Endothelial cell of umbilical vein (primary cell): ENCODE measurements around the gene BMPR1B. TPM values are rescaled to one million over a fixed set of nuclear protein-coding genes. Genes with fewer than 3 reads are reported as not detected.

Experiments
- BruUV-seq: library from RNA; stranded (reverse); fragments of 400-500 nt; replicated peaks from 2 replicates; lab custom pipeline; 2021; lab: Mats Ljungman, UMichigan
- CTCF ChIA-PET: fragments of 300-600, 350-600 bp; sonication (Branson Sonifier 250); formaldehyde crosslinking; loops from one replicate; lab custom pipeline; 2021; ENCODE audit warnings: antibody characterized with exemption, inconsistent platforms; lab: Charles Lee
- POLR2A ChIA-PET: fragments of 300-600, 350-600 bp; sonication (Branson Sonifier 250); formaldehyde crosslinking; loops from one replicate; lab custom pipeline; 2021; ENCODE audit warnings: antibody characterized with exemption, inconsistent platforms; lab: Charles Lee
- DNase-seq: peaks from one replicate; pipeline ENCODE4 v3.0.0-alpha.2; 2011; ENCODE audit warnings: low read depth, low spot score
- FAIRE-seq: peaks from 2 replicates; lab custom pipeline; 2011; peaks lifted over from hg19 to GRCh38; lab: Jason Lieb, UNC
- H2AFZ ChIP-seq: 2 replicates; pipeline ENCODE4 v1.6.0; 2012; ENCODE audit warnings: low read depth, low read length, control low read depth, inconsistent platforms
- H3K27ac ChIP-seq: 2 replicates; pipeline ENCODE4 v1.5.1; 2011; ENCODE audit warnings: low read depth, mild to moderate bottlenecking, control low read depth, low read length, moderate library complexity; ENCODE audit not compliant: insufficient read depth
- H3K27me3 ChIP-seq, 2 experiments: 2 replicates each; pipeline versions ENCODE4 v1.6.0 to v1.6.1; 2011; ENCODE audit warnings: low read length in 2 of 2, mixed read lengths in 1 of 2; ENCODE audit not compliant: control insufficient read depth in 2 of 2, insufficient read depth in 2 of 2
- H3K36me3 ChIP-seq, 2 experiments: 2 replicates in 1 of 2; 3 replicates in 1 of 2; pipeline ENCODE4 v1.5.1; 2011; ENCODE audit warnings: low read length in 2 of 2, mild to moderate bottlenecking in 1 of 2, moderate library complexity in 1 of 2; ENCODE audit not compliant: control insufficient read depth in 2 of 2, insufficient read depth in 2 of 2; ENCODE audit errors: extremely low read depth in 1 of 2
- H3K4me1 ChIP-seq: 3 replicates; pipeline ENCODE4 v1.5.1; 2011; ENCODE audit warnings: mild to moderate bottlenecking, low read length; ENCODE audit not compliant: control insufficient read depth, insufficient read depth; ENCODE audit errors: extremely low read depth
- H3K4me2 ChIP-seq: 2 replicates; pipeline ENCODE4 v1.6.1; 2011; ENCODE audit warnings: low read length, control low read depth, mixed read lengths; ENCODE audit not compliant: insufficient read depth
- H3K4me3 ChIP-seq, 3 experiments: fragments of 200-600 bp in 1 of 3; sonication (generic), shearing (Covaris generic) in 1 of 3; replicated peaks in 1 of 3; 2 replicates each; pipeline ENCODE4 v1.5.1; 2011 to 2016; ENCODE audit warnings: control low read depth in 3 of 3, low read length in 3 of 3, mild to moderate bottlenecking in 2 of 3, inconsistent platforms in 1 of 3, low read depth in 1 of 3, moderate library complexity in 1 of 3; ENCODE audit not compliant: insufficient read depth in 1 of 3
- H3K79me2 ChIP-seq: 2 replicates; pipeline ENCODE4 v1.6.0; 2012; ENCODE audit warnings: low read length, inconsistent platforms; ENCODE audit not compliant: control insufficient read depth, insufficient read depth
- H3K9ac ChIP-seq: replicated peaks from 2 replicates; pipeline ENCODE3; 2011; ENCODE audit warnings: low read length, control low read depth; ENCODE audit not compliant: insufficient read depth; ENCODE audit errors: extremely low read depth
- H3K9me1 ChIP-seq: replicated peaks from 3 replicates; pipeline ENCODE4 v1.6.0; 2011; ENCODE audit warnings: mild to moderate bottlenecking, low read length; ENCODE audit not compliant: control insufficient read depth, insufficient read depth; ENCODE audit errors: extremely low read depth
- H3K9me3 ChIP-seq: replicated peaks from 2 replicates; pipeline ENCODE4 v1.5.1; 2012; ENCODE audit warnings: low read length, inconsistent platforms; ENCODE audit not compliant: control insufficient read depth, insufficient read depth
- H4K20me1 ChIP-seq: replicated peaks from 2 replicates; pipeline ENCODE3; 2011; ENCODE audit warnings: mild to moderate bottlenecking, low read length; ENCODE audit not compliant: control insufficient read depth, insufficient read depth; ENCODE audit errors: extremely low read depth
- CTCF ChIP-seq, 2 donors: IDR thresholded peaks; 1 replicate in 1 of 2; 2 replicates in 1 of 2; pipeline ENCODE4 v1.5.1; 2011; ENCODE audit warnings: low read length in 2 of 2, mild to moderate bottlenecking in 2 of 2, moderate library complexity in 2 of 2, control low read depth in 1 of 2, inconsistent platforms in 1 of 2, low read depth in 1 of 2; ENCODE audit not compliant: insufficient read depth in 1 of 2; ENCODE audit errors: extremely low read depth in 1 of 2
- EZH2 ChIP-seq: IDR thresholded peaks from 2 replicates; pipeline ENCODE4 v1.6.1; 2012; ENCODE audit warnings: borderline replicate concordance, low read depth, mild to moderate bottlenecking, moderate library complexity, low read length, inconsistent platforms; ENCODE audit not compliant: severe bottlenecking
- FOS ChIP-seq: IDR thresholded peaks from 2 replicates; pipeline ENCODE4 v1.6.1; 2011; ENCODE audit warnings: mild to moderate bottlenecking, low read length, moderate library complexity, borderline replicate concordance; ENCODE audit not compliant: insufficient read depth
- GATA2 ChIP-seq: IDR thresholded peaks from 2 replicates; pipeline ENCODE4 v1.7.0; 2011; ENCODE audit warnings: low read depth, mild to moderate bottlenecking, moderate library complexity, mixed read lengths, low read length; ENCODE audit not compliant: insufficient read length, insufficient read depth
- JUN ChIP-seq: IDR thresholded peaks from 2 replicates; pipeline ENCODE4 v1.6.1; 2011; ENCODE audit warnings: borderline replicate concordance, low read depth; ENCODE audit not compliant: insufficient read length, insufficient read depth
- MAX ChIP-seq: IDR thresholded peaks from 2 replicates; pipeline ENCODE4 v1.6.1; 2011; ENCODE audit not compliant: insufficient read depth, insufficient read length
- MYC ChIP-seq: IDR thresholded peaks from one replicate; pipeline ENCODE4 v1.6.1; 2011; ENCODE audit warnings: mild to moderate bottlenecking, low read depth, low read length
- POLR2A ChIP-seq: IDR thresholded peaks from 2 replicates; pipeline ENCODE4 v1.6.1; 2012; ENCODE audit warnings: low read depth, mild to moderate bottlenecking, control low read depth, low read length
- POLR2AphosphoS5 ChIP-seq: IDR thresholded peaks from 2 replicates; pipeline ENCODE4 v1.6.1; 2012; ENCODE audit warnings: low read depth, mild to moderate bottlenecking, control low read depth, low read length, moderate library complexity; ENCODE audit not compliant: insufficient read depth
- dilution Hi-C: fragments of 300-500 bp; cut with MboI; formaldehyde crosslinking; loops from one replicate; pipeline ENCODE4 v1.15.0; 2019; ENCODE audit warnings: low sequenced_read_pairs; ENCODE audit not compliant: extremely low pct_ligation_motif_present
- intact Hi-C: fragments of 100-400 bp; cut with micrococcal nuclease; formaldehyde crosslinking; loops from one replicate; pipeline ENCODE4 v1.10.0; 2022
- polyA plus RNA-seq, 4 experiments: library from polyadenylated mRNA; depleted of rRNA in 3 of 4; stranded (reverse) in 3 of 4; unstranded in 1 of 4; fragments of >200 nt; gene quantifications; 2 replicates each; pipeline versions ENCODE4 v1.2.1 to v1.2.3, GENCODE V29; 2011 to 2012; ENCODE audit warnings: missing spikeins in 1 of 4
- total RNA-seq: library from RNA; stranded (reverse); gene quantifications from 2 replicates; pipeline ENCODE4 v1.2.3, GENCODE V29; 2021

BMPR1B gene
- total and polyA plus RNA-seq, 2 donors (not counting 3 experiments of a cell fraction or from before 2014, with no cell fraction given) = 0.28 to 2.1 TPM

DNA sequence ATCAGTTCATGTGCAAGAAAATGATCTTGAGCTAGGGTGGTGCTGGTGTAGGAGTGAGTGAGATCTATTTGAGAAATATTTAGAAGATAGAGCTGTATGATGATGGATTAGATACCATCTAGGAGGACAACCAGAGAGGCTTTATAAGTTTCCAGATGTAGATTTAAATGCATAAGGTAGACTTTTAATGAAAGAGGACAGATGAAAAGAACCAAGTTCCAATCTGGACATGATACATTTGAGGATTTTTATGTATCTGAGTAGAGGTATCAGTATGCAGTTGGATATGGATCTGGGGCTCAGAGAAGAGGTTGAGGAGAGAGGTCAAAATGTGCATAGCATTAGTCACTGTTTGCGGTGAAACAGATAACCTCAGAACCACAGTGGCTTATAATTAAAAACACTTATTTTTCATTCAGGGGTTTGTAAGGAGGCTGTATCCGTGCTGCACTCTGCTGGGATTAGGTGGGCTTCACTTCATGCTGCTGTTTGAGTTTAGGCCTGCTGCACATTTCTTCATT is 348.7 kb downstream of the BMPR1B start:
- dilution Hi-C loops = no loop called here
- intact Hi-C loops = no loop called here

GRCh38 chr4:95107004-95107403 is 349.2 kb downstream of the BMPR1B start:
- BruUV-seq = no TSS peak
- no peaks in the 10 kb centered on the region for H3K79me2 ChIP-seq
- intact Hi-C loops = no loop called here
- H3K9me3 ChIP-seq = no peaks in the 10 kb centered on the region
- dilution Hi-C loops = no loop called here
- TF ChIP-seq EZH2 = no peak
- no peak for TF ChIP-seq POLR2A
- no peak for TF ChIP-seq FOS
- no peak for TF ChIP-seq GATA2
- no peak for TF ChIP-seq CTCF (IDR thresholded peaks at IDR 0.05; ENCODE audit: extremely low read depth in 1 of 2, insufficient read depth in 1 of 2, low read depth in 1 of 2, low read length in 2 of 2)
- no peak for TF ChIP-seq POLR2AphosphoS5
- TF ChIP-seq MAX = no peak
- TF ChIP-seq JUN = no peak
- TF ChIP-seq MYC = no peak
- no peaks in the 10 kb centered on the region for H4K20me1 ChIP-seq
- H3K9ac ChIP-seq = no peak overlapping the region
- no peaks in the 10 kb centered on the region for H3K27me3 ChIP-seq
- ChIA-PET POLR2A (no interaction called here), CTCF (interaction anchor here (0.7 to 1.4 kb wide), 2 partner anchors 12 to 18 kb away, joined by 3 read pairs; no protein-coding TSS in a partner anchor)
- no peak overlapping the region for H3K4me3 ChIP-seq
- DNase-seq (no peak), FAIRE-seq (no peak)
- no peak overlapping the region for H3K4me2 ChIP-seq
- H2AFZ ChIP-seq = no peak overlapping the region
- H3K4me1 ChIP-seq = peaks cover 25% of the 10 kb centered on the region
- no peaks in the 10 kb centered on the region for H3K9me1 ChIP-seq
- no peak overlapping the region for H3K27ac ChIP-seq
- no peaks in the 10 kb centered on the region for H3K36me3 ChIP-seq

More for the DNA sequence above, 348.7 kb downstream of the BMPR1B start:
- Histone ChIP-seq H3K4me1 (peaks cover 25% of the 10 kb centered on the region), H3K4me2 (no peak overlapping the region), H3K79me2 (no peaks in the 10 kb centered on the region), H3K9me3 (no peaks in the 10 kb centered on the region), H3K9me1 (no peaks in the 10 kb centered on the region), H3K27ac (no peak overlapping the region), H3K36me3 (no peaks in the 10 kb centered on the region), H3K9ac (no peak overlapping the region), H2AFZ (no peak overlapping the region), H4K20me1 (no peaks in the 10 kb centered on the region), H3K27me3 (no peaks in the 10 kb centered on the region), H3K4me3 (no peak overlapping the region)
- ChIA-PET POLR2A (no interaction called here), CTCF (interaction anchor here (0.6 to 2.1 kb wide), 5 partner anchors 11 to 485 kb away, joined by 3 to 7 read pairs (median 3); no protein-coding TSS in a partner anchor)
- BruUV-seq = no TSS peak
- no peak for TF ChIP-seq POLR2AphosphoS5
- TF ChIP-seq GATA2 = peak; percentile 66
- no peak for FAIRE-seq
- DNase-seq = no peak
